ENCODE data around the gene SMIM45.

SMIM45 gene

GRCh38 chr22:41951898-41952474, at the start of gene SMIM45:
Gene SMIM45, plus strand, starts transcription at chr22:41952150.
- H3K36me3 Mint-ChIP-seq (ENCODE audit: low read depth) = no peaks in the 10 kb centered on the region
- intact Hi-C loops (cut with micrococcal nuclease) = no loop called here

DNA sequence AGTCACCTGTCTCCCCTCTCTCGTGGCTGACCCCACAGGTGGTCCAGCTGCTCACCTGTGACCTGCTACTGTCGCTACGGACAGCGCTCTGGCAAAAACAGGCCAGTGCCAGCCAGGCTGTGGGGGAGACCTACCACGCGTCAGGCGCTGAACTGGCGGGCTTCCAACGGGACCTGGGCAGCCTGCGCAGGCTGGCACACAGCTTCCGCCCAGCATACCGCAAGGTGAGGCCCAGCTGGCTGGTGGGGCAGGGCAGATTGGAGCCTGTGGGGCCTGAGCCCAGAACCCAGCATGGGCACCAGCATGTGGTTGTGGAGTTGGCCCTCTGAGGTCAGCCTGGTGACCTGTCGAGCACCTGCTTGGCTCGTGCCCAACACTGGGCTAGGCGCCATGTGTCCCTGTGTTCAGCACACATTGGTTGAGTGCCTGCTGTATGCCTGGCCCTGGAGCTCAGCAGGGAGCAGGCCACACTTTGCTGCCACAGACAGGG, 49.0 kb upstream of the SMIM45 start:
- intact Hi-C loops (cut with micrococcal nuclease) = no loop called here
- Mint-ChIP-seq H3K27ac (no peak overlapping the region), H3K4me1 (ENCODE audit: low read depth) (peaks cover 7% of the 10 kb centered on the region), H3K9me3 (no peaks in the 10 kb centered on the region), H3K36me3 (ENCODE audit: low read depth) (peaks cover 99% of the 10 kb centered on the region), H3K27me3 (peaks cover 3% of the 10 kb centered on the region), H3K4me3 (no peak overlapping the region)

More at GRCh38 chr22:41951898-41952474, at the start of gene SMIM45:
- Mint-ChIP-seq H3K4me3 (no peak within 1 kb of the TSS), H3K27ac (no peak within 1 kb of the TSS), H3K27me3 (peaks cover 7% of the 10 kb centered on the region), H3K9me3 (no peaks in the 10 kb centered on the region), H3K4me1 (ENCODE audit: low read depth) (peaks cover 5% of the 10 kb centered on the region)

DNA sequence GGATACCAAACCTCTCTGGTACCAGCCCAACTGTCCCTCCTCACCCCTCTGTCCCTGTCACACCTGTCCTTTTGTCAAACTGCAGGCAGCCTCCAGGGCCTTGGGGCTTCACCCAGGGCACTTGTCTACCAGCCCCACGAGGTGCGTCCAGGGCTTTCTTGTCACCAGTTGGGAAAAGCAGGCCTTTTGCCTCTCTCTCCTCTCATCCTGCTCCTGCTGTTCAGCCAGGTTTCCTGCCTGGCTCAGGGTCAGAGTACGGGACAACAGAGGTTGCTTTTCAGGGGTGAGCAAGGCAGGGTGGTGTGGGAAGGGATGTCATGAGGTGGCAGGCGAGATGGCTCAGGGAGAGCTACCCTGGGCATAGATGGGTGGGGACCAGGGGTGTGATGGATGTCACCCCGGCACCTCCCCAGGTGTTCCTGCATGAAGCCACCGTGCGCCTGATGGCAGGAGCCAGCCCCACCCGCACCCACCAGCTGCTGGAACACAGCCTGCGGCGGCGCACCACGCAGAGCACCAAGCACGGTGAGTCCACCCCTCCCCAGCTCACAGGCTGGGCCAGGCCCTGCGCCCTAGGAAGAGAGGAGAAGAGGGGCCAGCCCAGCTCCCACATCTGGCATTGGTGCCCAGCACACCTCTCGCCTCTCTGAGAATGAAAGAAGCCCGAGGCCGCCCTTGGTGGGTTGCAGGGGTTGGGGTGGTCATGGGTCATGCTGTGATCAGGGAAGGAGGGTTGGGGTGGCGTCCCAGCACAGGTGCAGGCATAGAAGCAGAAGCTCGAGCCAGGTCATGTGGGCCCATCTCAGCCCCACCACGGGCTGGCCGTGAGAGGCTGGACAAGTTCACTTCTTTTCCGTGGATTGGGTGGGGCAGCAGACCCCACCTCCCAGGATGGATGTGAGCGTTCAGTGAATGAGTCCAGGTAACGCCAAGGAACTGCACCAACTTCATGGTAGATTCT, 47.2 kb upstream of the SMIM45 start:
- Mint-ChIP-seq H3K36me3 (ENCODE audit: low read depth) (peaks cover 82% of the 10 kb centered on the region), H3K9me3 (no peaks in the 10 kb centered on the region), H3K4me3 (no peak overlapping the region), H3K27me3 (peaks cover 21% of the 10 kb centered on the region), H3K27ac (no peak overlapping the region), H3K4me1 (ENCODE audit: low read depth) (peaks cover 25% of the 10 kb centered on the region)
- intact Hi-C loops (cut with micrococcal nuclease) = no loop called here

DNA sequence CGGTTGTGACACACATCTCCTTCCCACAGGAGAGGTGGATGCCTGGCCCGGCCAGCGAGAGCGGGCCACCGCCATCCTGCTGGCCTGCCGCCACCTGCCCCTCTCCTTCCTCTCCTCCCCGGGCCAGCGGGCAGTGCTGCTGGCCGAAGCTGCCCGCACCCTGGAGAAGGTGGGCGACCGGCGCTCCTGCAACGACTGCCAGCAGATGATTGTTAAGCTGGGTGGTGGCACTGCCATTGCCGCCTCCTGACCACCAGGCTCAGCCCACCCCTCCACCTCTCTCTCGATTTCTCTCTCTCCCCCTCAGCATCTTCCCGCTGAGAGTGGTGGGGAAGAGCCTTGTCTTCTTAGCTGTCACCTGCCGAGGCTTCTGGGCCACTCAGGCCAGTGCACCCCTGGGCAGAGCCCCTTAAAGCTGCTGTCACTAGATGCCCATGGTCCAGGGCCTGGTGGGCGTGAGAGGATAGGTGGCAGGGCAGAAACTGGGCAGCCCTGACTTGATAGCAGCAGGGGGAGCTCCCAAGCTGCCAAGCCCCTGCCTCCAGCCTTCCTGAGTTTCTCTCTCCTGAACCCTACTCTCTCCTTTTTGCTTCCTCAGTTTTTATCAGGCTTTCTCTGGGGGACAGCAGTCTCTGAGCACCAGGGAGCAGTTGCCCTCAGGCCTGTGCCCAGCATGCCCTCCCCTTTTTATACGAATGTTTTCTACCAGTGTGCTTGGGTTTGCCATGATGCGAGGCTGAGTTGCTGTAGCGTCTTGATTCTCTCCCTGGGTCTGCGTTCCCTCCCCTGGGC, 46.3 kb upstream of the SMIM45 start:
- H3K4me1 Mint-ChIP-seq (ENCODE audit: low read depth) = peaks cover 25% of the 10 kb centered on the region
- H3K27ac Mint-ChIP-seq = no peak overlapping the region
- intact Hi-C loops (cut with micrococcal nuclease) = no loop called here
- H3K36me3 Mint-ChIP-seq (ENCODE audit: low read depth) = peaks cover 73% of the 10 kb centered on the region
- H3K27me3 Mint-ChIP-seq = peaks cover 24% of the 10 kb centered on the region
- no peak overlapping the region for H3K4me3 Mint-ChIP-seq
- no peaks in the 10 kb centered on the region for H3K9me3 Mint-ChIP-seq

DNA sequence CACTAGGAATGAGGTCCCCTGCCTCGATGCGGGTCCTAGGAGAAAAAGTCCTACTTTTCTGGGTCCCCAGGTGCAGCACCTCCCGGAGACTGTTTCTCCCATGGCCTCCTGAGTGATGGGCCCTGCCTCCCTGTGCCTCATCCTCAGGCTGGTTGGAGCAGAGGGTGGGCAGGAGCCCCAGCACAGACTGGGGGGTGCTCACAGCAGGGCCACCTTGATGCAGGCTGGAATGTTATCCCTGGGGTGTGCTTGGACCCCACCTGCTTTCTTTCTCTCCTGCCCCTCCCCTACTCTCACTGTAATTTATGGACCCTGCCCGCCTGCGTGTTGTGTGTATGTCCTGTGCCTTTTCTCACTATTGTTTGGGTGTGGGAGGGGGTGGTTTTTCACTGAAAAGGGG, 45.1 kb upstream of the SMIM45 start:
- intact Hi-C loops (cut with micrococcal nuclease) = no loop called here
- no peak overlapping the region for H3K4me3 Mint-ChIP-seq
- H3K9me3 Mint-ChIP-seq = no peaks in the 10 kb centered on the region
- H3K36me3 Mint-ChIP-seq (ENCODE audit: low read depth) = peaks cover 61% of the 10 kb centered on the region
- peaks cover 30% of the 10 kb centered on the region for H3K4me1 Mint-ChIP-seq (ENCODE audit: low read depth)
- peaks cover 36% of the 10 kb centered on the region for H3K27me3 Mint-ChIP-seq
- no peak overlapping the region for H3K27ac Mint-ChIP-seq

DNA sequence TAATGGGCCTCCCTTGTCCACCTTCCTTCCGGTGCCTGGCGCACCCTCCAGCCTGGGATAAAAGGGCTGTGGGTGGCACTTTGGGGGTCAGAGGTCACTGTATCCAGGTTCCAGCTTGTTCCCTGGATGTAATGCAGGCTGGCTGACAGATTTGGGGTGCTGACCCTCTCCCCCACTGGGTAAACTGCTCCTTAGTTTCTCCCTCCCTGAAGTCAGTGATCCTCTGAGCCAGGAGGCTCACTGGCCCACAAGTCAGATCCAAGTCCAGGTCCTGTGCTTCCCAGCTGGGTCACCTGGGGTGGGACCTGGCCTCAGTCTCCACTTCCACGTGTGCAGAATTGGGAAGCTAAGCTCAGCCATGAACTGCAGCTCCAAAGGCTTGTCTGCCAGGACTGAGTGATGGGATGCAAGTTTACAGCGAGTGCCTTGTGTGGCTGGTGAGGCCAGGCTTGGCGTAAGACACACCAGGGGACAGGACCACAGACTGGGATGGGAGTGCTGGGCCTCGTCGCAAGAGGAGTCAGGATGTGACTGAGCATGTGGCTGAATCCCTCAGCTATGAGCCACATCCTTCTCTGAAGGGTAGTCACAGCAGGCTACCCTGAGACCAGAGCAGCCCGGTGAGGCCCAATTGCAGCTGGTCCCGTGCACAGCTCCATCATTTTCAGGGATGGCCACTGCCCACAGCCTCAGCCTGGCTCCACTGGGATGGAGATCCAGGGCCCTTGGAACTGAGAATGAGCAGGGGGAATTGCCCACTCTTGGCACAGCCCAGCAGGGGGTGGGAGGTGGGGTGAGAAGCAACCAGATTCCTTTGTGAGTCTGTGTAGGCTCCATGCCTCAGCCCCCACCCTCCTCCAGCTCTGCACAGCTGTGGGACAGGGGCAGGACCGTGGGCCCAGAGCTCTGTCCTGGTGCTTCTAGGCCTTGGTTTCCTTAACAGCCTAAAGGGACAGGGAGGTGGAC, 44.2 kb upstream of the SMIM45 start:
- intact Hi-C loops (cut with micrococcal nuclease) = no loop called here
- no peak overlapping the region for H3K27ac Mint-ChIP-seq
- H3K36me3 Mint-ChIP-seq (ENCODE audit: low read depth) = peaks cover 52% of the 10 kb centered on the region
- H3K4me3 Mint-ChIP-seq = no peak overlapping the region
- no peaks in the 10 kb centered on the region for H3K9me3 Mint-ChIP-seq
- H3K4me1 Mint-ChIP-seq (ENCODE audit: low read depth) = peaks cover 36% of the 10 kb centered on the region
- H3K27me3 Mint-ChIP-seq = peaks cover 45% of the 10 kb centered on the region

DNA sequence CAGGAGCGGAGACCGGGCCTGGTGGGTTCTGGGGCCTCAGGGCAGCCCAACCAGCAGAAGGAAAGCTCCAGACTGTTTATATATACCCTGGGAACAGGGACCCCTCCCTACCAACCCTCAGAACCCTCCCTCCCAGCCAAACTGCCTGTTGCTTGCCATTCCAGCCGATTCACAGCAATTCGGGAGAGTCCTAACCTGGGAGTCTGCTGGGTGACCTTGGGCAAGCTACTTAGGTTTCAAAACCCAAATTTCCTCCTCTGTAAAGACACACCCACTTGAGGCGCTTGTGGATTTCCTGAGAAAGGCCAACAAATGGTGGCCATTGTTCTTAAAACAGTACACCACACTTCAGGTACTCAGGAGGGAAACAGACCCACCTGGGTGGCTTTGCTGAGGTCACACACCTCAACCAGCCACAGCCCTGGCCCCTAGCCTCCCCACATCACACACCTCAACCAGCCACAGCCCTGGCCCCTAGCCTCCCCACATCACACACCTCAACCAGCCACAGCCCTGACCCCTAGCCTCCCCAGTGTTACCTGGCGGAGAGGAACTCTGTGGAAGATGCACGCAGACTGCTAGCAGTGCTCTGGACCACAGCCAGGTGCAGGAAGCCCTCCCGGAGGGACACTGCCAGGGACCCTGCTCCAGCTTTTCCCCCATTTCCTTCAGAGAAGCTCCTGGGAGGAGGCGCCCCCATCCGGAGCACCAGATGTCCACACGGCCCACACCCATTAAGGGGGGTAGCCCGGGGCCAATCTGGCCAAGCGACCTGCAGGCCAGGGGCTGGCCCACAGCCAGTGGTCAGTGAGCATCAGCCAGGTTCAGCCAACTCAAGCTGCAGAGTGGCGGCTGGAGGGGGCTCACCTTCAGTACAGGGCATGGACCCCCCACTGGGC, 43.3 kb upstream of the SMIM45 start:
- no peaks in the 10 kb centered on the region for H3K9me3 Mint-ChIP-seq
- intact Hi-C loops (cut with micrococcal nuclease) = no loop called here
- H3K27me3 Mint-ChIP-seq = peaks cover 53% of the 10 kb centered on the region
- H3K36me3 Mint-ChIP-seq (ENCODE audit: low read depth) = peaks cover 43% of the 10 kb centered on the region
- H3K4me1 Mint-ChIP-seq (ENCODE audit: low read depth) = peaks cover 43% of the 10 kb centered on the region
- no peak overlapping the region for H3K4me3 Mint-ChIP-seq
- H3K27ac Mint-ChIP-seq = no peak overlapping the region

- Mint-ChIP-seq H3K4me3 (no peak overlapping the region), H3K36me3 (ENCODE audit: low read depth) (peaks cover 35% of the 10 kb centered on the region), H3K27me3 (peaks cover 55% of the 10 kb centered on the region), H3K27ac (no peak overlapping the region), H3K9me3 (no peaks in the 10 kb centered on the region), H3K4me1 (ENCODE audit: low read depth) (peaks cover 43% of the 10 kb centered on the region)
- intact Hi-C loops (cut with micrococcal nuclease) = no loop called here
Measured at GRCh38 chr22:41909310-41910049, 42.5 kb upstream of the SMIM45 start.

DNA sequence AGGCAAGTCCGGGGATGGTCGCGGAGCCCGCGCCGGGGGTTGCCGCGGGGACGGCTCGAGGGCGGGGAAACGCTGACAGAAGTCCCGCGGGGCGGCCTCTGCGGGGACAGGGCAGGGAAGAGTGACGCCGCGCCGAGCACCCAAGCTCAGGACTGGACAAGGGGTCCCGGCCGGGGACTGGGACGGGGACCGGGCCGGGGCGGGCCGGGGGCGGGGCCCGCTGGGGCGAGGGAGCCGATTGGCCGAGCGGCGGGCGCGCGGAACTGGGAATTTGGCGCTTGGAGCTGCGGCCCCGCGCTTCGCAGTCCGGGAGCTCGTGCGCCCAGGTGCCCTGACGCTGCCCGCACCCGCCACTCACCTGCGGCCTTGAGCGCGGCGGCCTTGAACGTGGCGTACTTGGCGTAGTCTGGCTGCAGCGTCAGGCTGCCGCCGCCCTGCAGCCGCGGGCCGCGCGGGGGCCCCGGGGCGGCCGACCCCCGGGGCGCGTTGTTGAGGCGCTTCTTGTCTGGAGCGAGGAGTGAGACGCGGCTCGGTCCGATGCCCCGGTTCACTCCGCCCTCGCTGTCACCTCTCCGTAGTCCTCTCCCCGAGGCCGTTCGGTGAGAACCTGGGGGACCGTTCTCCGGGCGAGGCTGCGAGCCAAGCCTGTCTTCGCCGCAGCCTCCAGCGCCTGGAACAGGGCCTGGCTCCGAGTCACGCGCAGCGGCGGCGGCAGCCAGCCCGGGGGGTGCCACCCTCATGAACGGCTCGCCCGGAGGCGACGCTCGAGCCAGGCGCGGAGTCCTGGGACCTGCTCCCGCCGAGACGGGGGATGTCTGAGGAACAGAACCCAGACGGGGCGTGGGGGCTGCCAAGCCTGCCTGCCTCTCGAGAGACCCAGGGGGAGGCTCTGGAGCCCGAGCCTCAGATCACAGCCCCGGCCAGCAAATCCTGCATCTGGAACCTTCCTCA, 41.6 kb upstream of the SMIM45 start:
- Mint-ChIP-seq H3K27me3 (peaks cover 59% of the 10 kb centered on the region), H3K27ac (no peak overlapping the region), H3K4me3 (peak overlapping the region; percentile 44), H3K4me1 (ENCODE audit: low read depth) (peaks cover 44% of the 10 kb centered on the region), H3K9me3 (no peaks in the 10 kb centered on the region), H3K36me3 (ENCODE audit: low read depth) (peaks cover 26% of the 10 kb centered on the region)
- intact Hi-C loops (cut with micrococcal nuclease) = no loop called here

DNA sequence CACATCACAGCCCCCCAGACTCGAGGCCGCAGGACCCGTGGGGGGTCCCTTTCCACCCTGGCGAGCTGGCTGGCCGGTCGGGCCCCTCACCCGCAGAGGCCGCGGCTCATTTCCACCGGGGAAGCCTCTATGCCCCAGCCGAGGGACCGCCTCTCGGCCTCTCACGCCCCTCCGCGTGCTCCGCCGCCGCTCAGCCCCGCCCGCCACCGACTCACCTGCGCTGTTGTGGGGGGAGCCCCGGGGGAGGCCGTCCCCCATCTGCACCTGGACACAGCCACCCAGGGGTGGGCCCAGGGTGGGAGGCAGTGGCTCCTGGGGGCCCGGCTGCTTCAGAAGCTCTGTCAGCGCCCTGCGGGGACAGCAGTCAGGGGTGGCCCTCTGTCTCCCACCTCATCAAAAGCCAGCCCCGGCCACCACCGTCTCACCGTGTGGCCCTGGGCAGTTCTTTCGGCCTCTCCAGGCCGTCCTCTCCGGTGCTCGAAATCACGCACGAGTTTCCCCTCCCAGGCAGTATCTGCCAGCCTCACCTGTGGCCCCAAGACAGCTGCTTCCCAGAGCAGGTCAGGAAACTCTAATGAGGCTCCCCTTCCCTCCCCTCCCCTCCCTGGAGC, 40.8 kb upstream of the SMIM45 start:
- Mint-ChIP-seq H3K27ac (no peak overlapping the region), H3K36me3 (ENCODE audit: low read depth) (peaks cover 18% of the 10 kb centered on the region)
- intact Hi-C loops (cut with micrococcal nuclease) = no loop called here

More for the DNA sequence above, 40.8 kb upstream of the SMIM45 start:
- Mint-ChIP-seq H3K27me3 (peaks cover 67% of the 10 kb centered on the region), H3K4me3 (no peak overlapping the region), H3K4me1 (ENCODE audit: low read depth) (peaks cover 52% of the 10 kb centered on the region), H3K9me3 (no peaks in the 10 kb centered on the region)
